22Rv1 (cell line): ENCODE data around the gene EIF4E2.

Source experiments
- CTCF ChIP-seq: fragments of 450-650 bp; IDR thresholded peaks from 2 replicates; pipeline ENCODE4 v1.5.1; 2017; ENCODE audit warnings: mild to moderate bottlenecking
- ZFX ChIP-seq: fragments of 450-650 bp; IDR thresholded peaks from 2 replicates; pipeline ENCODE4 v1.6.1; 2017; ENCODE audit warnings: antibody characterized with exemption, borderline replicate concordance

- TF ChIP-seq CTCF (no peak), ZFX (no peak)
Measured at GRCh38 chr2:232515639-232516038, 34.9 kb upstream of the EIF4E2 start.
